ENCODE data around the gene HOXD13.

The HOXD13 gene

DNA sequence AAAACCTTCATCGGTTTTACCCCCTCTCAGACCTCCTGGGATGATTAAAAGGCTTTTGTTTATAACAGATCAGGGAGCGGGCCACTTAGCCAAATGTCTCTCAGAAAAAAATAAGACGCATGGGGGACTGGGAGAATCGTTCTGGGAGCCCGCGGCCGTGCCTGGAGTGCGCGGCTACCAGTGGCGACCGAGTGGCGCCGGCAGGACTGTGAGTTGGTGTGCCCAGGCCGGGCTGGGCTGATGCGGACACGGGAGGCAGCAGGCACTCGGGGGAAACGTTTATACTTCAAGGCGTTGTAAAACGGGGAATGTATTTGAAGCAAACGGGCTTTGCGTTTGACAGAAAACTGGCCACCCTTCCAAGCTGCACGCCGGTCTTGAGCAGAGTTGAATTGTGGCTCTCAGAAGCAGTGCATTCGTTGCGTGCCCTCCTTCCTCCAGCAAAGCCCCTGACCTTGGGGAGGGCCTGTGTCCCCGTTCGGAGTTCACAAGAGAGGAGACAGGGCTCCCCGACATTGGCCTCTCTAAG, 19.4 kb downstream of the HOXD13 start (continued):
- no peak for TF ChIP-seq ZNF433 (tag by site-specific recombination; IDR thresholded peaks at IDR 0.05; ENCODE audit: low read depth)
- TF ChIP-seq, protein P1, sequence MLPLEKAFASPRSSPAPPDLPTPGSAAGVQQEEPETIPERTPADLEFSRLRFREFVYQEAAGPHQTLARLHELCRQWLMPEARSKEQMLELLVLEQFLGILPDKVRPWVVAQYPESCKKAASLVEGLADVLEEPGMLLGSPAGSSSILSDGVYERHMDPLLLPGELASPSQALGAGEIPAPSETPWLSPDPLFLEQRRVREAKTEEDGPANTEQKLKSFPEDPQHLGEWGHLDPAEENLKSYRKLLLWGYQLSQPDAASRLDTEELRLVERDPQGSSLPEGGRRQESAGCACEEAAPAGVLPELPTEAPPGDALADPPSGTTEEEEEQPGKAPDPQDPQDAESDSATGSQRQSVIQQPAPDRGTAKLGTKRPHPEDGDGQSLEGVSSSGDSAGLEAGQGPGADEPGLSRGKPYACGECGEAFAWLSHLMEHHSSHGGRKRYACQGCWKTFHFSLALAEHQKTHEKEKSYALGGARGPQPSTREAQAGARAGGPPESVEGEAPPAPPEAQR (tag by site-specific recombination; IDR thresholded peaks at IDR 0.05) = no peak

DNA sequence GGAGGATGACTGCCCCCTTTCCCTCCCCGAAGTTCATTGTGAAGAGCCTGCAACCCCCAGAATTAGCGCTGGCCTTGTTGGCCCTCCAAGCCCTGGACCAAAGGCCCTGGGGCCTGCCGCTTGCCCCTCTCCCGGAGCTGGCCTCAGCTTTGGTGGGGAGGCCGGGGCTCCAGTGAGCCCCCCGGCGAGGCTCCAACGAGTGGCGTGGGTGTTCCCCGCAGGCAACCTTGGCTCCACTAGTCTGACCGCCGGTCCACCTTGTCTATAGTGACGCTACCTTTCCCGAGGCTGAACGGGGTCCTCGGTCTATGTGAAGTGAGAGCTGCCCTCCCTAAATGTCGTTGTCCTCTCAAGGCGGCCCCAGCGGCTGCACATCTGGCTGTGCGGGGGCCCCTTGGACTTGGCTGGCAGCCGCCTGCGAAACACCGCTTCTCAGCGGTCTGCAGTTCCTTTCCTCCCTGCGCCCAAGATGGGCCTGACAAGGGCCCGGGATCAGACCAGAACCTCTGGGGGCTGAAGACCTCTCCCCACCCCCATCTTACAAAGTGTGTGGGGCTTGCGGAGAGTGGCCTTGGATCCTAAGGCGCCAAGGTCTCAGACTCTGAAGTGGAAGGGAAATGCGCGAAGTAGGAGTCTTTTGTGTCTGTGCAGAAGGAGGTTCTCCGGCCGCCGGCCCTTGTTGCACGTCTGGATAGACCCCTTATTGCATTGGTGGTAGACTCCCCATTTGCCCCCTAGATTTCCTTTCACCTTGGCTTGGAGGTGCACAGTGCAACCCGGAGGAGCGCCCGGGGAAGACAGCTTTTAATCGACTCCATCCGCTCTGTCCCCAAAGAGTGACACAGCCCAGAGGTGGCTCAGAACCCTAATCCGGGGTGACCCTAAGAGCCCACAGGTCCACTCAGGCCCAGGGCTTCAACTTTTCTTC, 20.1 kb downstream of the HOXD13 start:
- ChIA-PET CTCF (interaction anchor here (0.6 to 2.7 kb wide), 5 partner anchors 14 to 1570 kb away, joined by 3 to 13 read pairs (median 3); no protein-coding TSS in a partner anchor), POLR2A (interaction anchor here (1.7 kb wide), 1 partner anchor 9 kb away, joined by 6 read pairs; no protein-coding TSS in a partner anchor)
- TF ChIP-seq ZNF837 (tag by site-specific recombination; IDR thresholded peaks at IDR 0.05) (no peak), ZSCAN16 (tag by site-specific recombination; IDR thresholded peaks at IDR 0.05) (no peak), IKZF3 (tag by site-specific recombination; IDR thresholded peaks at IDR 0.05) (no peak), SETDB1 (IDR thresholded peaks at IDR 0.05; ENCODE audit: insufficient read length, low read length) (no peak), ZNF544 (tag by site-specific recombination; IDR thresholded peaks at IDR 0.05) (no peak), YY2 (tag by site-specific recombination; IDR thresholded peaks at IDR 0.05) (no peak), REPIN1 (tag by site-specific recombination; IDR thresholded peaks at IDR 0.05; ENCODE audit: low read depth) (no peak), ZNF623 (tag by site-specific recombination; IDR thresholded peaks at IDR 0.05) (no peak), ZNF501 (tag by site-specific recombination; IDR thresholded peaks at IDR 0.05) (no peak), ZNF843 (tag by site-specific recombination; IDR thresholded peaks at IDR 0.05) (no peak)
- TF ChIP-seq, protein P2, sequence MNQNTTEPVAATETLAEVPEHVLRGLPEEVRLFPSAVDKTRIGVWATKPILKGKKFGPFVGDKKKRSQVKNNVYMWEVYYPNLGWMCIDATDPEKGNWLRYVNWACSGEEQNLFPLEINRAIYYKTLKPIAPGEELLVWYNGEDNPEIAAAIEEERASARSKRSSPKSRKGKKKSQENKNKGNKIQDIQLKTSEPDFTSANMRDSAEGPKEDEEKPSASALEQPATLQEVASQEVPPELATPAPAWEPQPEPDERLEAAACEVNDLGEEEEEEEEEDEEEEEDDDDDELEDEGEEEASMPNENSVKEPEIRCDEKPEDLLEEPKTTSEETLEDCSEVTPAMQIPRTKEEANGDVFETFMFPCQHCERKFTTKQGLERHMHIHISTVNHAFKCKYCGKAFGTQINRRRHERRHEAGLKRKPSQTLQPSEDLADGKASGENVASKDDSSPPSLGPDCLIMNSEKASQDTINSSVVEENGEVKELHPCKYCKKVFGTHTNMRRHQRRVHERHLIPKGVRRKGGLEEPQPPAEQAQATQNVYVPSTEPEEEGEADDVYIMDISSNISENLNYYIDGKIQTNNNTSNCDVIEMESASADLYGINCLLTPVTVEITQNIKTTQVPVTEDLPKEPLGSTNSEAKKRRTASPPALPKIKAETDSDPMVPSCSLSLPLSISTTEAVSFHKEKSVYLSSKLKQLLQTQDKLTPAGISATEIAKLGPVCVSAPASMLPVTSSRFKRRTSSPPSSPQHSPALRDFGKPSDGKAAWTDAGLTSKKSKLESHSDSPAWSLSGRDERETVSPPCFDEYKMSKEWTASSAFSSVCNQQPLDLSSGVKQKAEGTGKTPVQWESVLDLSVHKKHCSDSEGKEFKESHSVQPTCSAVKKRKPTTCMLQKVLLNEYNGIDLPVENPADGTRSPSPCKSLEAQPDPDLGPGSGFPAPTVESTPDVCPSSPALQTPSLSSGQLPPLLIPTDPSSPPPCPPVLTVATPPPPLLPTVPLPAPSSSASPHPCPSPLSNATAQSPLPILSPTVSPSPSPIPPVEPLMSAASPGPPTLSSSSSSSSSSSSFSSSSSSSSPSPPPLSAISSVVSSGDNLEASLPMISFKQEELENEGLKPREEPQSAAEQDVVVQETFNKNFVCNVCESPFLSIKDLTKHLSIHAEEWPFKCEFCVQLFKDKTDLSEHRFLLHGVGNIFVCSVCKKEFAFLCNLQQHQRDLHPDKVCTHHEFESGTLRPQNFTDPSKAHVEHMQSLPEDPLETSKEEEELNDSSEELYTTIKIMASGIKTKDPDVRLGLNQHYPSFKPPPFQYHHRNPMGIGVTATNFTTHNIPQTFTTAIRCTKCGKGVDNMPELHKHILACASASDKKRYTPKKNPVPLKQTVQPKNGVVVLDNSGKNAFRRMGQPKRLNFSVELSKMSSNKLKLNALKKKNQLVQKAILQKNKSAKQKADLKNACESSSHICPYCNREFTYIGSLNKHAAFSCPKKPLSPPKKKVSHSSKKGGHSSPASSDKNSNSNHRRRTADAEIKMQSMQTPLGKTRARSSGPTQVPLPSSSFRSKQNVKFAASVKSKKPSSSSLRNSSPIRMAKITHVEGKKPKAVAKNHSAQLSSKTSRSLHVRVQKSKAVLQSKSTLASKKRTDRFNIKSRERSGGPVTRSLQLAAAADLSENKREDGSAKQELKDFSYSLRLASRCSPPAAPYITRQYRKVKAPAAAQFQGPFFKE (tag by site-specific recombination; IDR thresholded peaks at IDR 0.05; ENCODE audit: borderline replicate concordance) = no peak
- TF ChIP-seq, protein P3, sequence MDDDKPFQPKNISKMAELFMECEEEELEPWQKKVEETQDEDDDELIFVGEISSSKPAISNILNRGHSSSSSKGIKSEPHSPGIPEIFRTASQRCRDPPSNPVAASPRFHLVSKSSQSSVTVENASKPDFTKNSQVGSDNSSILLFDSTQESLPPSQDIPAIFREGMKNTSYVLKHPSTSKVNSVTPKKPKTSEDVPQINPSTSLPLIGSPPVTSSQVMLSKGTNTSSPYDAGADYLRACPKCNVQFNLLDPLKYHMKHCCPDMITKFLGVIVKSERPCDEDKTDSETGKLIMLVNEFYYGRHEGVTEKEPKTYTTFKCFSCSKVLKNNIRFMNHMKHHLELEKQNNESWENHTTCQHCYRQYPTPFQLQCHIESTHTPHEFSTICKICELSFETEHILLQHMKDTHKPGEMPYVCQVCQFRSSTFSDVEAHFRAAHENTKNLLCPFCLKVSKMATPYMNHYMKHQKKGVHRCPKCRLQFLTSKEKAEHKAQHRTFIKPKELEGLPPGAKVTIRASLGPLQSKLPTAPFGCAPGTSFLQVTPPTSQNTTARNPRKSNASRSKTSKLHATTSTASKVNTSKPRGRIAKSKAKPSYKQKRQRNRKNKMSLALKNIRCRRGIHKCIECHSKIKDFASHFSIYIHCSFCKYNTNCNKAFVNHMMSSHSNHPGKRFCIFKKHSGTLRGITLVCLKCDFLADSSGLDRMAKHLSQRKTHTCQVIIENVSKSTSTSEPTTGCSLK (tag by site-specific recombination; IDR thresholded peaks at IDR 0.05) = no peak
- Histone ChIP-seq H3K4me1 (ENCODE audit: control insufficient read depth, insufficient read depth, low read length) (0 out of 2 replicates have a peak, but pooled peaks cover 2% of the 10 kb centered on the region), H3K27ac (ENCODE audit: extremely low read depth, low read depth, low read length) (no peak overlapping the region), H3K36me3 (ENCODE audit: control insufficient read depth in 2 of 2, insufficient read depth in 1 of 2, low read length in 2 of 2) (peaks cover 21 to 89% of the 10 kb centered on the region in 2 experiments), H3K9me3 (ENCODE audit: control insufficient read depth, insufficient read depth, low read depth, low read length) (no peaks in the 10 kb centered on the region), H3K4me3 (ENCODE audit: low read depth, low read length) (no peak overlapping the region)
